Measurements from ENCODE around the gene KDM4B. TPM values are rescaled to one million over a fixed set of nuclear protein-coding genes. Genes with fewer than 3 reads are reported as not detected.

KDM4B gene
- total and polyA plus RNA-seq, 4 donors = 17.1 to 49.5 (median 24.7) TPM

DNA sequence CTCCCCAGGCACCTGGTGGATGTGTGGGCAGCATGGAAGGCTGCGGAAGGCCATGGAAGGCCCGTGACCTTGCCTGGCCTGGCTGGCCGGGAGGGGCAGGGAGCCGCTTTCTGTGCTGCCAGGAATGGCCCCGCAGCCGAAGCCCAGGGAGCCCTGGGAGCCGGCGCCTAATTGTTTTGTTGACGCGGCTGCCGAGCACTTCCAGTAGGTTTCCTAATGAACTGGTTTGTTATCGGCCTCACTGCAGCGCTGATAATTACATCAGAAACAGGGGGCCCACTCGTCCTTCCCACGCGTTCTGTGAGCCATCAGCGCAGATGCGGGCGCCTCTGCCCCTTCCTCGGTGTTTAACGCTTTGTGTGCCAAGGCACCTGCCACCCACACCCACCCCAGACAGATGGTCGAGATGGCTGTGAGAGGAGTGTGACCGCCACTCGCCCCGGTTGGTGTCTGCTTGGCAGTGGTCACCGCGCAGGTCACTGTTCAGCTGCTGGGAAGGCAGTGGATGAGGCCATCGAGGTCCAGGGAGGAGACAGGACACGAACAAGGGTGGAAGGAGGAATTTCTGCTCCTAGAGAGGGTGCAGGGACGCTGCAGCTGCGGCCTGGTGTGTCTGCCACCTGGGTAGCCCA lies 124.5 kb downstream of the KDM4B start:
- no peak for ATAC-seq (ENCODE audit: insufficient read depth, low FRiP score)
- TF ChIP-seq, protein P1, sequence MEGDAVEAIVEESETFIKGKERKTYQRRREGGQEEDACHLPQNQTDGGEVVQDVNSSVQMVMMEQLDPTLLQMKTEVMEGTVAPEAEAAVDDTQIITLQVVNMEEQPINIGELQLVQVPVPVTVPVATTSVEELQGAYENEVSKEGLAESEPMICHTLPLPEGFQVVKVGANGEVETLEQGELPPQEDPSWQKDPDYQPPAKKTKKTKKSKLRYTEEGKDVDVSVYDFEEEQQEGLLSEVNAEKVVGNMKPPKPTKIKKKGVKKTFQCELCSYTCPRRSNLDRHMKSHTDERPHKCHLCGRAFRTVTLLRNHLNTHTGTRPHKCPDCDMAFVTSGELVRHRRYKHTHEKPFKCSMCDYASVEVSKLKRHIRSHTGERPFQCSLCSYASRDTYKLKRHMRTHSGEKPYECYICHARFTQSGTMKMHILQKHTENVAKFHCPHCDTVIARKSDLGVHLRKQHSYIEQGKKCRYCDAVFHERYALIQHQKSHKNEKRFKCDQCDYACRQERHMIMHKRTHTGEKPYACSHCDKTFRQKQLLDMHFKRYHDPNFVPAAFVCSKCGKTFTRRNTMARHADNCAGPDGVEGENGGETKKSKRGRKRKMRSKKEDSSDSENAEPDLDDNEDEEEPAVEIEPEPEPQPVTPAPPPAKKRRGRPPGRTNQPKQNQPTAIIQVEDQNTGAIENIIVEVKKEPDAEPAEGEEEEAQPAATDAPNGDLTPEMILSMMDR (IDR thresholded peaks at IDR 0.05; ENCODE audit: control extremely low read depth, extremely low read depth) = no peak
- Histone ChIP-seq H3K27ac (ENCODE audit: low read depth in 1 of 2, low read length in 1 of 2) (peak overlapping the region in 1 of 2 donors; percentile 30), H3K4me1 (ENCODE audit: control insufficient read depth in 5 of 5, insufficient read depth in 5 of 5, low read length in 5 of 5) (peaks cover 0 to 25% (median 8%) of the 10 kb centered on the region in 5 donors), H3K9me3 (ENCODE audit: control insufficient read depth in 4 of 4, insufficient read depth in 3 of 4, low read length in 3 of 4) (peaks cover 0 to 7% (median 0%) of the 10 kb centered on the region in 4 donors), H3K27me3 (ENCODE audit: control insufficient read depth in 3 of 3, insufficient read depth in 3 of 3, low read length in 2 of 3) (no peaks in the 10 kb centered on the region), H3K36me3 (ENCODE audit: control insufficient read depth in 4 of 4, insufficient read depth in 4 of 4, low read length in 4 of 4) (peaks cover 0 to 23% (median 6%) of the 10 kb centered on the region in 4 donors), H3K9ac (ENCODE audit: insufficient read depth in 1 of 2, low read length in 2 of 2) (no peak overlapping the region), H3K4me3 (no peak overlapping the region)
- no peak for DNase-seq
- WGBS, 2 donors = 85 to 92% methylated on average over 31 of the region's 31 CpGs

DNA sequence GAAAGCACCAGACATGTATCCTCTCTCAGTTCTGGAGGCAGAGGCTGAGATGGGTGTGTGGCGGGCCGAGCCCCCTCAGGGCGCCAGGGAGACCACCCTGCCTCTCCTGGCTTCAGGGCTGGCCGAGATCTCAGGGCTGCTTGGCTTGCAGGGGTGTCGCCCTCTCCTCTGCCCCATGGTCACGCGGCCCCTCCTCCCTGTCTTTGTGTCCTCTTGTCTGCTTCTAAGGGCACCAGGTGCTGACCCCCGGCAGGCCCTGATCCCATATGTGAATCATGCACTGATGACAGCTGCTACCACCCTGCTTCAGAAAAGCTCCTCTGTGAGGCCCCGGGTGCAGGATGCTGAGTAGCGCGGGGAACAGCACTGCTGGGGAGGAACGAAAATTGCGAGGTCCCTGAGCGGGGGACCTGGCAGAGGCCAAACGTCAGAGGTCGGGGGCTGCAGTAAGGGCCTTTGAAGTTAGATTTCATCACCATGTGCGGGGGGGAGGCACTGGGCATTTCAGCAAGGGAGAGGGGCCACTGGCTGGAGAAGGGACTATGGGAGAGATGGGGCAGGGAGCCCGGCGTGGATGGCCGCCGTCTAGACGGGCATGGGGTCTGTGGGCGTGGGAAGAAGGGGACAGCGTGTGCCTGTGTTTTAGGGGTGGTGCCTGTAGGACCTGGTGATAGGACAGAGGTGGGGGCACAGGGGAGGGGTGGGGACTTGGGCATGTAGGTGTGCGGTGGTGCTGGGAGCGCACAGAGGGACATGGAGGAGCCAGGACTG lies 125.2 kb downstream of the KDM4B start:
- Histone ChIP-seq H3K9ac (ENCODE audit: insufficient read depth in 1 of 2, low read length in 2 of 2) (no peak overlapping the region), H3K9me3 (ENCODE audit: control insufficient read depth in 4 of 4, insufficient read depth in 3 of 4, low read length in 3 of 4) (peaks cover 0 to 14% (median 2%) of the 10 kb centered on the region in 4 donors), H3K27me3 (ENCODE audit: control insufficient read depth in 3 of 3, insufficient read depth in 3 of 3, low read length in 2 of 3) (no peaks in the 10 kb centered on the region), H3K27ac (ENCODE audit: low read depth in 1 of 2, low read length in 1 of 2) (no peak overlapping the region), H3K4me1 (ENCODE audit: control insufficient read depth in 5 of 5, insufficient read depth in 5 of 5, low read length in 5 of 5) (peaks cover 0 to 25% (median 8%) of the 10 kb centered on the region in 5 donors), H3K36me3 (ENCODE audit: control insufficient read depth in 4 of 4, insufficient read depth in 4 of 4, low read length in 4 of 4) (peaks cover 0 to 22% (median 11%) of the 10 kb centered on the region in 4 donors), H3K4me3 (no peak overlapping the region)
- ATAC-seq (ENCODE audit: insufficient read depth, low FRiP score) (no peak), DNase-seq (no peak)
- WGBS, 2 donors = 96% methylated on average over 25 to 26 of the region's 26 CpGs
- TF ChIP-seq, protein P1 (IDR thresholded peaks at IDR 0.05; ENCODE audit: control extremely low read depth, extremely low read depth) = no peak

DNA sequence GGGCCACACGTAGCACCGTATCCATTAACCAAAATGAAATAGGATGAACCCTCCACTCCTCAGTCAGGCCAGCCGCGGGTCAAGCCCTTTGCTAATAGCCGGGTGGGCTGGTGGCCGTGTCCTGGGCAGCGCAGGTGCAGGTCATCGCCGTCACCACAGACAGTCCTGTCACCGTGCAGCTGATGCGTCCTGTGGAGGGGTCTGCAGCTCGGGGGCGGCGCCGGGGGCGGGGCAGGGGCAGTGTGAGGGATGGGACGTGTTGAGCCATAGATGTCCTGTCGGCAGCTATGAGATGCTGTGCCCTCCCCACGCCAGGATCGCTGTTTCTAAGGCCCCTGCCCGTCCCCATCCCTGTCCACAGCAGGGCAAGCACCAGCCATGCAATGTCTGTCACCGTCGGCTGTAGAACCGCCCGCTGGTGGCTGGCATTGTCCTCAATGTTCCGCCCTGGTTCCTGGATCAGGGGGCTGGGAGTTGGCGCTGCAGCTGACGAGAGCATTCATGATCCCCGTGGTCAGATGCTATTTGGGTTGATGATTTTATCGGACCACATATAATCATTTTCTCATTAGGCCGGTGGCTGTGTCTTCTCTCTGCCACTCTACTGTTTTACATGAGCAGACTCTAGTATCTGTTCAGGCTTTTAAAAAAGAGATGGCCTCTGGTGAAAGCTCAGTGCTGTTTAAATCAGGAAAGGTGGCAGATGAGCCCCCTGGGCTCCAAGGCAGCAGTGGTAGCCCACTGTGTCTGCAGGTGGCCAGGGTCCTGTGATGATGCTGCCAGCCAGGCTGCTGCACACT lies 126.1 kb downstream of the KDM4B start:
- Histone ChIP-seq H3K27ac (ENCODE audit: low read depth in 1 of 2, low read length in 1 of 2) (no peak overlapping the region), H3K36me3 (ENCODE audit: control insufficient read depth in 4 of 4, insufficient read depth in 4 of 4, low read length in 4 of 4) (peaks cover 4 to 24% (median 14%) of the 10 kb centered on the region in 4 donors), H3K27me3 (ENCODE audit: control insufficient read depth in 3 of 3, insufficient read depth in 3 of 3, low read length in 2 of 3) (no peaks in the 10 kb centered on the region), H3K9me3 (ENCODE audit: control insufficient read depth in 4 of 4, insufficient read depth in 3 of 4, low read length in 3 of 4) (peaks cover 0 to 17% (median 6%) of the 10 kb centered on the region in 4 donors), H3K9ac (ENCODE audit: insufficient read depth in 1 of 2, low read length in 2 of 2) (no peak overlapping the region), H3K4me3 (no peak overlapping the region), H3K4me1 (ENCODE audit: control insufficient read depth in 5 of 5, insufficient read depth in 5 of 5, low read length in 5 of 5) (peaks cover 0 to 25% (median 8%) of the 10 kb centered on the region in 5 donors)
- TF ChIP-seq, protein P1 (IDR thresholded peaks at IDR 0.05; ENCODE audit: control extremely low read depth, extremely low read depth) = no peak
- DNase-seq (no peak), ATAC-seq (ENCODE audit: insufficient read depth, low FRiP score) (no peak)
- 94 to 96% methylated on average over 31 of the region's 31 CpGs for WGBS, 2 donors
